ENCODE measurements around the gene C2CD3. TPM values are rescaled to one million over a fixed set of nuclear protein-coding genes. Genes with fewer than 3 reads are reported as not detected.
"Not testable (repeated sequence)": the region's sequence is repeated elsewhere in the genome, so short reads cannot be mapped to it uniquely, and the experiment has no call there.

The C2CD3 gene
- total and polyA plus RNA-seq, 2 of the 4 experiments (the other 2 are of a cell fraction) = 11.1 to 19.2 TPM

GRCh38 chr11:74139919-74140431 lies 30.8 kb downstream of the C2CD3 start:
- BruUV-seq (replicated peaks); ATAC-seq (ENCODE audit: low read depth); POLR2A ChIA-PET (ENCODE audit: unreplicated experiment); H3K9me1 ChIP-seq (ENCODE audit: insufficient read depth, low read length); H3K56ac ChIP-seq (ENCODE audit: extremely low read depth, insufficient read depth, low read length); in situ Hi-C loops (cut with MboI; ENCODE audit: low sequenced_read_pairs); H3K4me3 ChIP-seq (ENCODE audit: insufficient read depth, low read depth, low read length); H3K27ac ChIP-seq (ENCODE audit: insufficient read depth, low read length); H3K9me3 ChIP-seq (ENCODE audit: control insufficient read depth, insufficient read depth, low read length); H2AK9ac ChIP-seq (replicated peaks; ENCODE audit: low read depth, low read length, poor library complexity); CTCF ChIA-PET; H3K9ac ChIP-seq (ENCODE audit: low read depth, low read length); H3K27me3 ChIP-seq (ENCODE audit: control insufficient read depth, insufficient read depth, low read length); H3K4me2 ChIP-seq (ENCODE audit: low read depth, low read length); H2AK5ac ChIP-seq (ENCODE audit: low read depth, low read length); H2AFZ ChIP-seq (replicated peaks; ENCODE audit: low read length, poor library complexity); H4K20me1 ChIP-seq (ENCODE audit: insufficient read depth, low read length); dilution Hi-C loops (cut with HindIII; ENCODE audit: low sequenced_read_pairs, unreplicated experiment); DNase-seq; H3K36me3 ChIP-seq (ENCODE audit: control insufficient read depth, insufficient read depth, low read length): not testable (repeated sequence)
- peak overlapping the region; percentile 56; the same call in 1 of the 2 replicates for H2BK20ac ChIP-seq (ENCODE audit: low read depth, low read length)
- H4K5ac ChIP-seq (ENCODE audit: low read depth, low read length) = peak overlapping the region; percentile 87; the same call in 1 of the 2 replicates
- peak overlapping the region; percentile 48; the same call in 1 of the 2 replicates for H3K23ac ChIP-seq (ENCODE audit: low read depth, low read length)
- H4K91ac ChIP-seq (ENCODE audit: insufficient read depth, low read depth, low read length) = 0 out of 2 replicates have a peak overlapping the region, but pooled peaks have one; percentile 18
- peak overlapping the region; percentile 78; the same call in 1 of the 3 replicates for H2BK15ac ChIP-seq (ENCODE audit: low read depth, low read length)
- peaks cover 7 to 28% of the 10 kb centered on the region in 2 experiments; a peak in 3 of 4 replicates for H3K79me1 ChIP-seq (ENCODE audit: low read depth in 1 of 2, low read length in 2 of 2)
- peaks cover 29% of the 10 kb centered on the region for H3K4me1 ChIP-seq (ENCODE audit: control insufficient read depth, insufficient read depth, low read length)
- H2BK5ac ChIP-seq (ENCODE audit: low read depth, low read length, poor library complexity, severe bottlenecking) = peak overlapping the region; percentile 98
- no CpG with 5 or more reads among the region's 1 CpG for WGBS, 2 experiments (ENCODE audit: extremely low coverage in 2 of 2, insufficient read length in 1 of 2)
- intact Hi-C loops (cut with micrococcal nuclease) = loop anchor here (5.0 kb wide), 2 partner anchors 32 to 582 kb away; partner anchors contain the start of genes C2CD3 and PPME1
- peak overlapping the region; percentile 35; the same call in 1 of the 2 replicates for H3K18ac ChIP-seq (ENCODE audit: low read depth, low read length)
- H4K8ac ChIP-seq (ENCODE audit: low read depth in 2 of 2, low read length in 2 of 2) = peak overlapping the region; percentile 84 to 86
- H3K14ac ChIP-seq (replicated peaks; ENCODE audit: low read depth, low read length) = peak overlapping the region; percentile 85
- peak overlapping the region; percentile 93 for H2BK120ac ChIP-seq (ENCODE audit: low read depth, low read length)
- H3K4ac ChIP-seq (ENCODE audit: low read depth, low read length) = peak overlapping the region; percentile 77; the same call in 1 of the 2 replicates
